GM13977 (cell line): ENCODE results near the gene SNRPD2.

Source experiments
- DNase-seq: peaks from one replicate; pipeline ENCODE4 v3.0.0; 2012; ENCODE audit warnings: low spot score
- in situ Hi-C: fragments of 300-500 bp; cut with MboI; formaldehyde crosslinking; loops from one replicate; pipeline ENCODE4 v1.12.0; 2022; ENCODE audit warnings: low sequenced_read_pairs, low pct_unique_long_range_greater_than_20kb, mixed read lengths, inconsistent platforms; ENCODE audit not compliant: unreplicated experiment
- TF ChIP-seq, protein P1 (sequence below): IDR thresholded peaks from 2 replicates; pipeline ENCODE4 v1.5.1; 2012; ENCODE audit warnings: mild to moderate bottlenecking, control low read depth; ENCODE audit not compliant: insufficient read depth; ENCODE audit errors: extremely low read depth, missing control alignments

SNRPD2 gene

GRCh38 chr19:45653634-45654033 lies 38.1 kb downstream of the SNRPD2 start:
- in situ Hi-C loops: no loop called here
- TF ChIP-seq, protein P1, sequence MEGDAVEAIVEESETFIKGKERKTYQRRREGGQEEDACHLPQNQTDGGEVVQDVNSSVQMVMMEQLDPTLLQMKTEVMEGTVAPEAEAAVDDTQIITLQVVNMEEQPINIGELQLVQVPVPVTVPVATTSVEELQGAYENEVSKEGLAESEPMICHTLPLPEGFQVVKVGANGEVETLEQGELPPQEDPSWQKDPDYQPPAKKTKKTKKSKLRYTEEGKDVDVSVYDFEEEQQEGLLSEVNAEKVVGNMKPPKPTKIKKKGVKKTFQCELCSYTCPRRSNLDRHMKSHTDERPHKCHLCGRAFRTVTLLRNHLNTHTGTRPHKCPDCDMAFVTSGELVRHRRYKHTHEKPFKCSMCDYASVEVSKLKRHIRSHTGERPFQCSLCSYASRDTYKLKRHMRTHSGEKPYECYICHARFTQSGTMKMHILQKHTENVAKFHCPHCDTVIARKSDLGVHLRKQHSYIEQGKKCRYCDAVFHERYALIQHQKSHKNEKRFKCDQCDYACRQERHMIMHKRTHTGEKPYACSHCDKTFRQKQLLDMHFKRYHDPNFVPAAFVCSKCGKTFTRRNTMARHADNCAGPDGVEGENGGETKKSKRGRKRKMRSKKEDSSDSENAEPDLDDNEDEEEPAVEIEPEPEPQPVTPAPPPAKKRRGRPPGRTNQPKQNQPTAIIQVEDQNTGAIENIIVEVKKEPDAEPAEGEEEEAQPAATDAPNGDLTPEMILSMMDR: no peak
- no peak for DNase-seq

- DNase-seq: no peak
- in situ Hi-C loops: no loop called here
- TF ChIP-seq, protein P1: no peak
These were observed 41.0 kb downstream of the SNRPD2 start for GRCh38 chr19:45650722-45651121.

- no peak for DNase-seq
- TF ChIP-seq, protein P1: no peak
- in situ Hi-C loops: no loop called here
These were observed 45.4 kb downstream of the SNRPD2 start for GRCh38 chr19:45646345-45646698.

GRCh38 chr19:45645631-45646344 lies 46.0 kb downstream of the SNRPD2 start:
- in situ Hi-C loops: no loop called here
- peak; percentile 97 for DNase-seq
- TF ChIP-seq, protein P1: no peak

DNA sequence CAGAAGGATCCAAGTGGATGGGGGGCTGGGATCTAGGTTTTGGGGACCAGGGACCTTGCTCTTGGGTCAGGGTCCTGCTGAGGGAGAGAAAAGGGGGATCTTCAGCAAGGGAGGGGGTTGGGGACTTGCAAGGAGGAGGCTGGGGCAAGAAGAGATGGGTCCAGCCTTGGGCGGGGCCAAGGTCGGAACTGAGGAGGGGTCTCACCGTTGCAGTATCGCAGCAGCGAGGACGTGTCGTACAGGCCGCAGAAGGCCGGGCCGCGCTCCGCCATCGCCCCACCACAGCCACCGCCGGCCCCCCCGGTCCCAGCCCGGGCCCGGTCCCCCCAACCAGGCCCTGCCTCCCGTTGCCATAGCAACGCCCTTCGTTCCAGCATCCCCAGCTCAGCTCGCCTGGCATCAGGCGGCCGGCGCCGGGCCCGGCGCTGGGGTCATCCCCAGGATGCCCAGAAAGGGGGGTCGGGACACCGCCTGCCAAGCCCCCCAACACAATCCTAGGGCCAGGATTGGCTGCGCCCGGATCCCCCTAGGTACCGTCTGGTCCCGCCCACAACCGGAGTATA lies 46.6 kb downstream of the SNRPD2 start:
- in situ Hi-C loops: no loop called here
- no peak for DNase-seq
- TF ChIP-seq, protein P1: no peak

GRCh38 chr19:45643927-45644771 lies 47.6 kb downstream of the SNRPD2 start:
- DNase-seq: no peak
- TF ChIP-seq, protein P1: no peak
- in situ Hi-C loops: no loop called here
